Measurements from ENCODE around the gene TCEA2. TPM values are rescaled to one million over a fixed set of nuclear protein-coding genes. Genes with fewer than 3 reads are reported as not detected.

Gene TCEA2
- total and polyA plus RNA-seq, 2 of the 13 experiments (the other 11 are each of a cell fraction or from before 2014, with no cell fraction given): 28.1 to 33.7 TPM

GRCh38 chr20:64041040-64041780, 21.8 kb upstream of the TCEA2 start (continued):
- TF ChIP-seq ZNF276 (CRISPR knock-in tag; IDR thresholded peaks at IDR 0.05; ENCODE audit: low read depth) (0 out of 2 replicates have a peak, but pooled peaks have one; percentile 27), ZNF326 (CRISPR knock-in tag; IDR thresholded peaks at IDR 0.05; ENCODE audit: borderline replicate concordance) (peak; percentile 55; the same call in 1 of the 2 replicates), UBTF (CRISPR knock-in tag; IDR thresholded peaks at IDR 0.05) (peak; percentile 79; the same call in 1 of the 2 replicates), PTBP1 (IDR thresholded peaks at IDR 0.05; ENCODE audit: low read depth, low read length, poor library complexity, severe bottlenecking) (no peak), KDM6A (CRISPR knock-in tag; IDR thresholded peaks at IDR 0.05; ENCODE audit: low read depth) (no peak; the same call in 1 of the 2 replicates), HOXA5 (CRISPR knock-in tag; IDR thresholded peaks at IDR 0.05) (peak; percentile 85), FIP1L1 (IDR thresholded peaks at IDR 0.05; ENCODE audit: borderline replicate concordance, insufficient read depth, low read depth, low read length) (no peak), ZNF737 (CRISPR knock-in tag; IDR thresholded peaks at IDR 0.05; ENCODE audit: borderline replicate concordance) (0 out of 2 replicates have a peak, but pooled peaks have one; percentile 69), ATF4 (CRISPR knock-in tag; IDR thresholded peaks at IDR 0.05) (peak in 1 of 2 experiments; percentile 33; a peak in 1 of 4 replicates), NFRKB (IDR thresholded peaks at IDR 0.05) (no peak), JUNB (CRISPR knock-in tag; IDR thresholded peaks at IDR 0.05; ENCODE audit: borderline replicate concordance) (no peak), NR2C2 (CRISPR knock-in tag; IDR thresholded peaks at IDR 0.05; ENCODE audit: borderline replicate concordance) (peak; percentile 61; the same call in 1 of the 2 replicates), NPAS2 (CRISPR knock-in tag; IDR thresholded peaks at IDR 0.05; ENCODE audit: borderline replicate concordance) (no peak), ARHGAP35 (CRISPR knock-in tag; IDR thresholded peaks at IDR 0.05; ENCODE audit: borderline replicate concordance) (0 out of 2 replicates have a peak, but pooled peaks have one; percentile 52), HHEX (CRISPR knock-in tag; IDR thresholded peaks at IDR 0.05) (no peak), SNAPC2 (CRISPR knock-in tag; IDR thresholded peaks at IDR 0.05) (0 out of 2 replicates have a peak, but pooled peaks have one; percentile 84), ZNF513 (CRISPR knock-in tag; conservative IDR thresholded peaks at IDR 0.05) (0 out of 2 replicates have a peak, but pooled peaks have one; percentile 58), FOXJ3 (CRISPR knock-in tag; IDR thresholded peaks at IDR 0.05; ENCODE audit: borderline replicate concordance) (no peak), NR2F6 (IDR thresholded peaks at IDR 0.05) (no peak), NR2F6 (CRISPR knock-in tag; IDR thresholded peaks at IDR 0.05) (no peak; the same call in 1 of the 2 replicates), ZNF598 (CRISPR knock-in tag; IDR thresholded peaks at IDR 0.05; ENCODE audit: borderline replicate concordance) (peak; percentile 90), IRF1 (CRISPR knock-in tag; IDR thresholded peaks at IDR 0.05; ENCODE audit: low read depth) (no peak)
